HG03196 (cell line): ENCODE measurements around the gene P2RX2.

Experiments used
- ATAC-seq: cut with Tn5 transposase; IDR thresholded peaks from one replicate; pipeline ENCODE4 v1.9.1; 2021; ENCODE audit not compliant: unreplicated experiment

Gene P2RX2

GRCh38 chr12:132602572-132603239 lies 15.9 kb upstream of the P2RX2 start:
- no peak for ATAC-seq

- no peak for ATAC-seq
Observed at GRCh38 chr12:132603240-132604150, 15.1 kb upstream of the P2RX2 start.

DNA sequence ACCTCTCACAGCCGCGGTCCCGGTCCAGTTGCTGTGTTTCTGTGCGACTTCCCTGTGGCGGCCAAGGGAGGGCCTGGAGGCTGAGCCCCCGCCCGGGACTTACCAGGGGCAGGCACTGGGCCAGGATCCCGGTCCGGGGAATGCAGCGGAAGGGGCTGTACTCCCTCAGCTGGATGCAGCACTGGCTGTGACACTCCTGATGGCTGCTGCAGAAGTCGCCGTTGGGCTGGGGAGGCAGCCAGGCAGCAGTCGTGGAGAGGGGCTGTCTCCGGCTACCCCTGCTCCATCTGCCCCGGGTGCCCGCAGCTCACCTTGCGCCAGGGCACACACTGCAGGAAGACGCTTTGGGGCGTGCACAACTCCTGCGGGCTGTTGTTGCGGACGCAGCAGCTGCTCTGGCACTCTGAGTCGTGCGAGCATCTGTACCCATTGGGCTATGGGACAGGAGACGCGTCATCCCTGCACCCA lies 14.4 kb upstream of the P2RX2 start:
- ATAC-seq = no peak

GRCh38 chr12:132604668-132605441 lies 13.7 kb upstream of the P2RX2 start:
- ATAC-seq = no peak

- no peak for ATAC-seq
Observed at GRCh38 chr12:132605892-132606291, 12.7 kb upstream of the P2RX2 start.

DNA sequence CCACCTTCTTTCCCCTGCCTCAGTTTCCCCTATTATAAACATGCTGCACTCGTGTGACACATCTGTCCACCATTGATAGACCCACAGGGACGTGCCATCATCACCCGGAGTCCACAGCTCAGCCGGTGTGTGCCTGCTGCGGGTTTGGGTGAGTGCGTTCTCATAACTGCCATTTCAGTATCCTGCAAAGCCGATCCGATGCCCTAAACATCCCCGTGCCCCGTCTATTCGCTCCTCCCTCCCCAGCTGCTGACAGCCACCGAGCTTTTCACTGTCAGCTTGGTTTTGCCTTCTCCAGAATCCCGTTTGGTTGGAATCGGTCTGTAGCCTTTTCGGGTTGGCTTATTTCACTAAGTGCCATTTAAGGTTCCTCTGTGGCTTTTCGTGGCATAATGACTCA lies 12.1 kb upstream of the P2RX2 start:
- no peak for ATAC-seq

GRCh38 chr12:132606927-132607326 lies 11.6 kb upstream of the P2RX2 start:
- ATAC-seq = no peak

DNA sequence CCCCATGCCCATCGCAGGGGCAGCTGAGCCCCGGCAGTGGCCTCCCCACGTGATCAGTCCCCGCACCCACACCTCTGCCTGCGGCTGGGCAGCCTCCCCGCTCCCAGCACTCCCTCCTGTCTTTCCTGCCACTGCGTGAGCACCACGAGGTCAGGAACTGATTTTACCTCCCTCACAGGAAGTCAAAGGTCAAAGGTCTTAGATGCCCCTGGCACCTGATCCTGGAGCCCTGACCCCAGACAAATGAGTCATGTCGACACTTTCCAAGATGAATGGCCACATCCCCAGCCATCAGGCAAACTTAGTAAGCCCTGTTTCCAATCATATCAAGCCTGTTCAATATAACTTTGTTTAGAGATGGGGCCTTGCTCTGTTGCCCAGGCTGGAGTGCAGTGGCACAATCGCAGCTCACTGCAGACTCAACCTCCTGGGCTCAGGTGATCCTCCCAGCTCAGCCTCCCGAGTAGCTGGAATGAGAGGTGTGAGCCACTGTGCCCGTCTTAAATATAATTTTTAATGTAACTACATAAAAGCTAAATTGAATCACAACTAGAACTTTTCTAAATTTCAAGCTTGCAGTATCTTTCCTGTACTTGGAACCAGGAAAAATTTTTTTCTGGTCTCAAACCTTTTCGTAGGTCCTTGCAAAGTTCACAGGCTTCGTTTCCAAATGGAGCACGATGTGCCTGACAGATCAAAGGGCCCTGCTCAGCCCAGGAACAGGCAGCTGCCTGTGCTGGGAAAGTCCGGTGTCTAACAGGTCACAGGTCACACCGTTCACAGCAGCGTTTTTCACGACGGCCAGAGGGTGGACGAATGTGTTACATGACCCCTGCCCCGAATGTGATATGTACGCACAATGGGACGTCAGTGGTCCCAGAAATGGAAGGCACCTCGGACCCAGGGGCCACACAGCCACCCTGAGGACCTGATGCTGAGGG lies 10.1 kb upstream of the P2RX2 start:
- no peak for ATAC-seq

DNA sequence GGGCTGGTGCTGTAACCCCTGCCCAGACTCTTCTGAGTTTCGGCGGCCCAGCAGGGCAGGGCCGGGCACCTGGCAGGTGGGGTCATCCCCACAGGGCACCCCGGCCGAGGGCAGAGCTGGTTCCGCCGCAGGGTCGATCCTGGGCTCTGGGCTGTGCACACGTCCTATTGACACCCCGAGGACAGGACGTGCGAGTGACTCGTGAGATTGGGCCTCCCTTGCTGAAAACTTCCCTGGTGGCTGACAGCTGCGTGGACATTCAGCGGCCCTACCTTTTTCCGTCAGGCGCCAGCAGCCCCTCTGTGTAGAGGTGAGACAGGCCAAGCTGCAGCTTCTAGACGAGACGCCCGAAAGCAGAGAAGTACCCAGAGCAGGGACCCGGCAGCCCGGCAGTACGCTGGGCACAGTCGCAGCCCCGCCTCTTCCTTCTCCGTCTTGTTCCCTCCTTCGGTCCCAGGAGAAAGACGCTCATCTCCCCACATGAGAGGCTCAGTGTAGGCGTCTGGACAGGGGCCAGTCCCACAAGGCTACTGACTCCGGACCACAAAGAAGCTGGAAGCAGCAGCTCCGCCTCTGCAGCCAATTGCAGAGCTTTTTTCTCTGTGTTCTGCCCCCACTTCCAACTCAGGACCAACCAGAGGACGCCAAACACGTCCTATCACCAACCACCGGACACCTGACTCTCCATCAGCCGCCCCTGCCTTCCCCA lies 8.4 kb upstream of the P2RX2 start, which contains the start of gene LRCOL1:
LRCOL1 (minus strand) TSS at position 532 of the 709 bp plus-strand sequence. CDS start 4,331 bp downstream, outside the sequence.
- ATAC-seq = no peak

GRCh38 chr12:132610866-132611602 lies 7.5 kb upstream of the P2RX2 start:
- no peak for ATAC-seq

GRCh38 chr12:132611620-132612019 lies 7.0 kb upstream of the P2RX2 start:
- no peak for ATAC-seq

DNA sequence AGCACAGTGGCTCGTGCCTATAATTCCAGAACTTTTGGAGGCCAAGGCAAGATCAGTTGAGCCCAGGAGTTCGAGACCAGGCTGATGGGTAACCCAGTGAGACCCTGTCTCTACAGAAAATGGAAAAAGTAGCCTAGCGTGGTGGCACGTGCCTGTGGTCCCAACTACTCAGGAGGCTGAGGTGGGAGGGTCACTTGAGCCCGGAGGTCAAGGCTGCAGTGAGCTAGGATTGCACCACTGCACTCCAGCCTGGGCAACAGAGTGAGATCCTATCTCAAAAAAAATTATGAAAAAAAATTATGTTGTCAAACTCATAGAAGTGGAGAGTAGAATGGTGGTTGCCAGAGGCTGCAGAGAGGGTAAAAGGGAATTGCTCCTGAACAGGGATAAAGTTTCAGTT lies 4.5 kb upstream of the P2RX2 start:
- no peak for ATAC-seq

DNA sequence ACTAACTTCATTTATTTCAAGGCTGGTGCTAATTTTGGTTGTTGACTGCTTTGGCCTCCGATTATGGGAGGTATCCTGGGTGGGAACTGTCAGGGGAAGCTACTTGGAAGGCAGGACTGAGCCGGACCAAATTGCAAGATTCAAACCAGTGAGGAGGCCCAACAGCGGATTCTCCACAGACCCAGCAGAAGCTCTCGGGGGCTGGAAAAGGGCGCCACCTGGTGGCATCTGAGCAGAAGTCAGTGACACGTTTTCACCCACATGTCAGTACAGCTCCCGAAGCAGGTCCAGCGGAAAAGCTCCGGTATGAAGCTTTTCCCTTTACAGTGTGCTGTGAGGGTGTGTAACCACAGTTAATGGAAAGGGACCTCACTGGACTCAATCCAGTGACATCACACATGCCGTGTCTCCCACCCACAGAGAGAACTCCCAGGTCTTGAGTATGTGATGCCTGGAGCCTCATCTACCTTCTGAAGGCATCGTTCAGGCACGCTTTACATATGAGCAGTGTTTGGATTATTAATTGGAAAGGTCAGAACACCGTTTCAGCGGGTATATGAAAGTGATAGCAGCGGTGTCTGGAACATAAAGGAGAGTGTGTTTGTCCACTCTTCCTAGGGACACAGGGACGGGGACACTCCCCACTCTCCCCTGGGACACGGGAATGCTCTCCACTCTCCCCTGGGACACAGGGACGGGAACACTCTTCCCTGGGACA lies 3.6 kb upstream of the P2RX2 start:
- ATAC-seq = no peak

- ATAC-seq = no peak
Observed at GRCh38 chr12:132615579-132616038, 3.0 kb upstream of the P2RX2 start.

DNA sequence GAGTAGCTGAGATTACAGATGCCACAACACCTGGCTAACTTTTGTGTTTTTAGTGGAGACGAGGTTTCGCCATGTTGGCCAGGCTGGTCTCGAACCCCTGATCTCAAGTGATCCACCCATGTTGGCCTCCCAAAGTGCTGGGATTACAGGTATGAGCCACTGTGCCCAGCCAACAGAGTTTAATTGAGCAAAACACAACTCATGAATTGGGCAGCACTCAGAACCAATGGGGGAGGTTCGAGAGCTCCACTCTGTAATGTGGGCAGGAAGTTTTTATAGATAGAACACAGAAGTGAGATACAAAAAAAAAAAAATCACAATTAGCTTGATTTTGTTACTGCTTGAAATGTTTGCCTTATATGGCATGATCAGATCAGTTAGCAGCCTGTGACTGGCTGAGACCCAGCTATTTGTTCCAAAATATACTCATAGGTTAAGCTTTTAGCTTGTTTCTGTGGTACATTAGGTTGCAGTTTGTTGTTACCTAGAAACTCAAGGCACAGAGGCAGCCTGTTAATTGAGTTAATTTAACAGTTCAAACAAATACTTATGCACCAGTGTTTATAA lies 1.4 kb upstream of the P2RX2 start:
- no peak for ATAC-seq

- ATAC-seq = no peak
Observed at GRCh38 chr12:132617822-132618682, 524 bp upstream of the P2RX2 start.

- no peak for ATAC-seq
Observed at GRCh38 chr12:132619071-132619385, 452 bp downstream of the P2RX2 start.
